HEK293T (cell line): ENCODE data around the gene CCL3.

ENCODE experiments used
- CTCF ChIA-PET: fragments of 350-600 bp; formaldehyde crosslinking; extraction: SDS; loops from one replicate; lab custom pipeline; 2021; ENCODE audit warnings: antibody characterized with exemption, inconsistent platforms; lab: Yijun Ruan, JAX
- POLR2A ChIA-PET: fragments of 350-600 bp; formaldehyde crosslinking; extraction: SDS; loops from one replicate; lab custom pipeline; 2020; ENCODE audit warnings: antibody characterized with exemption, inconsistent platforms; lab: Yijun Ruan, JAX
- DNase-seq: peaks from one replicate; pipeline ENCODE4 v3.0.0; 2012; ENCODE audit warnings: mixed read lengths; ENCODE audit errors: extremely low spot score
- ARNT ChIP-seq: fragments of 450-650 bp; IDR thresholded peaks from 2 replicates; pipeline ENCODE4 v1.6.1; 2017; ENCODE audit warnings: mild to moderate bottlenecking
- BHLHE40 ChIP-seq: fragments of 450-650 bp; IDR thresholded peaks from 2 replicates; pipeline ENCODE4 v1.6.1; 2016; ENCODE audit warnings: mild to moderate bottlenecking, moderate library complexity, borderline replicate concordance
- CTBP1 ChIP-seq: fragments of 450-650 bp; IDR thresholded peaks from 2 replicates; pipeline ENCODE4 v1.6.1; 2016; ENCODE audit warnings: borderline replicate concordance
- ELF4 ChIP-seq: fragments of 450-650 bp; IDR thresholded peaks from 2 replicates; pipeline ENCODE4 v1.6.1; 2017; ENCODE audit warnings: antibody characterized with exemption
- FOXA1 ChIP-seq: fragments of 450-650 bp; IDR thresholded peaks from 2 replicates; pipeline ENCODE4 v1.6.1; 2016; ENCODE audit warnings: mild to moderate bottlenecking
- FOXK2 ChIP-seq: fragments of 450-650 bp; IDR thresholded peaks from 2 replicates; pipeline ENCODE4 v1.6.1; 2016; ENCODE audit warnings: mild to moderate bottlenecking
- FOXM1 ChIP-seq: fragments of 450-650 bp; IDR thresholded peaks from 2 replicates; pipeline ENCODE4 v1.6.1; 2017; ENCODE audit warnings: mild to moderate bottlenecking, borderline replicate concordance
- HDGF ChIP-seq: fragments of 450-650 bp; IDR thresholded peaks from 2 replicates; pipeline ENCODE4 v1.6.1; 2017; ENCODE audit warnings: antibody characterized with exemption, borderline replicate concordance
- L3MBTL2 ChIP-seq: fragments of 450-650 bp; conservative IDR thresholded peaks from 2 replicates; pipeline ENCODE4 v1.6.1; 2016; ENCODE audit warnings: mild to moderate bottlenecking
- LEF1 ChIP-seq: fragments of 450-650 bp; IDR thresholded peaks from 2 replicates; pipeline ENCODE4 v1.6.1; 2017; ENCODE audit warnings: mild to moderate bottlenecking, borderline replicate concordance
- NFRKB ChIP-seq: fragments of 450-650 bp; IDR thresholded peaks from 2 replicates; pipeline ENCODE4 v1.6.1; 2016; ENCODE audit warnings: mild to moderate bottlenecking, moderate library complexity
- SP1 ChIP-seq: fragments of 450-650 bp; IDR thresholded peaks from 2 replicates; pipeline ENCODE4 v1.6.1; 2017
- SUZ12 ChIP-seq: fragments of 450-650 bp; IDR thresholded peaks from 2 replicates; pipeline ENCODE4 v1.6.1; 2016; ENCODE audit warnings: mild to moderate bottlenecking
- TARDBP ChIP-seq: fragments of 450-650 bp; IDR thresholded peaks from 2 replicates; pipeline ENCODE4 v1.6.1; 2016
- ZNF384 ChIP-seq: fragments of 450-650 bp; IDR thresholded peaks from 2 replicates; pipeline ENCODE4 v1.6.1; 2016
- TF ChIP-seq, protein P1 (sequence below): fragments of 450-650 bp; IDR thresholded peaks from 2 replicates; pipeline ENCODE4 v1.6.1; 2016

CCL3 gene

DNA sequence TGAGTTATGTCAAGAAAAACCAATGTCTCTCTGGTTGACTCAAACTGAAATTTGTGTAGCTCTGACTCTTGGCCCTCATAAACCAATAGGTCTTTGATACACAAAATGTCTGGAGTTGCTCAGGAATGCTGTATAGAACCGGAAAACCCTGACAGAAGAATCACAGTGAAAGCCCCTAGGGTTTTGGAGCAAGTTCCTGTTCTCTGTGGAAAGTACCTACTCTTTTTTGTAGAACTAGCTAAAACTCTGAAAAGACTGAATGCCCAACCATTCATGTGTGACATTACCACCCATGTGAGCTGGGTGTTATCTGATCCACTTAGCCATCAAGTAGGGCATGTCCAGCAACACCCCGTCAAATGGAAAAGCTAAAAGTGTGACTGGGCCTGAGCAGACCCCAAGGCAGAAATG, 42.5 kb upstream of the CCL3 start:
- ChIA-PET CTCF (interaction anchor here (0.7 to 3.1 kb wide), 4 partner anchors 14 to 157 kb away, joined by 3 to 25 read pairs (median 6); no protein-coding TSS in a partner anchor), POLR2A (interaction anchor here (1.3 kb wide), 1 partner anchor 354 kb away, joined by 4 read pairs; the partner anchor contains the start of gene ZNHIT3)
- no peak for DNase-seq
- no peak for TF ChIP-seq FOXM1
- no peak for TF ChIP-seq NFRKB
- no peak for TF ChIP-seq TARDBP
- no peak for TF ChIP-seq LEF1
- TF ChIP-seq ARNT = no peak
- no peak for TF ChIP-seq FOXK2
- TF ChIP-seq, protein P1, sequence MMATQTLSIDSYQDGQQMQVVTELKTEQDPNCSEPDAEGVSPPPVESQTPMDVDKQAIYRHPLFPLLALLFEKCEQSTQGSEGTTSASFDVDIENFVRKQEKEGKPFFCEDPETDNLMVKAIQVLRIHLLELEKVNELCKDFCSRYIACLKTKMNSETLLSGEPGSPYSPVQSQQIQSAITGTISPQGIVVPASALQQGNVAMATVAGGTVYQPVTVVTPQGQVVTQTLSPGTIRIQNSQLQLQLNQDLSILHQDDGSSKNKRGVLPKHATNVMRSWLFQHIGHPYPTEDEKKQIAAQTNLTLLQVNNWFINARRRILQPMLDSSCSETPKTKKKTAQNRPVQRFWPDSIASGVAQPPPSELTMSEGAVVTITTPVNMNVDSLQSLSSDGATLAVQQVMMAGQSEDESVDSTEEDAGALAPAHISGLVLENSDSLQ = no peak
- no peak for TF ChIP-seq L3MBTL2
- TF ChIP-seq SUZ12 = no peak
- no peak for TF ChIP-seq FOXA1
- no peak for TF ChIP-seq ZNF384
- no peak for TF ChIP-seq BHLHE40
- no peak for TF ChIP-seq CTBP1
- TF ChIP-seq ELF4 = no peak
- no peak for TF ChIP-seq SP1
- no peak for TF ChIP-seq HDGF

DNA sequence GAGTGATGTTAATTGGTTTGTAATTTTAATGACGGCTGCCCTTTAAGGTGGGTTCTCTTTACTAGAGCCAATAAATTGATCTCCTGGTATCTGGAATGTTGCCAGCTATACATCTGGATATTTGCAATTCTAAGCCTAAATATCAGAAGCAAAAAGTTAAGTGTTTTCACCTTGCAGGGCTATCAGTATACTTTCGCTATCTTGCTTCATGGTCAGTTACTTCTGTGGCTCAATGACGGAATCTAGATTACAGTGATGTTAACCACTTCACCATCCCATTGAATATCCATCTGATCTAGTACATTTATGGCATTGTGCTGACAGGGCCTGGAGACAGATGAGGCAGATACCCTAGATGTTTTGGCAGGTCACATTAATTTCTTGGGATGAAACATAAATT, 42.0 kb upstream of the CCL3 start:
- TF ChIP-seq SUZ12 = no peak
- TF ChIP-seq FOXA1 = no peak
- TF ChIP-seq SP1 = no peak
- no peak for TF ChIP-seq BHLHE40
- no peak for TF ChIP-seq LEF1
- TF ChIP-seq ARNT = no peak
- TF ChIP-seq HDGF = no peak
- TF ChIP-seq CTBP1 = no peak
- TF ChIP-seq ELF4 = no peak
- TF ChIP-seq L3MBTL2 = no peak
- TF ChIP-seq FOXK2 = no peak
- TF ChIP-seq ZNF384 = no peak
- no peak for TF ChIP-seq FOXM1
- TF ChIP-seq TARDBP = no peak
- no peak for TF ChIP-seq NFRKB
- TF ChIP-seq, protein P1 = no peak
- no peak for DNase-seq
- CTCF ChIA-PET = interaction anchor here (0.7 to 3.1 kb wide), 3 partner anchors 14 to 59 kb away, joined by 3 to 25 read pairs (median 4); no protein-coding TSS in a partner anchor
- POLR2A ChIA-PET = no interaction called here

DNA sequence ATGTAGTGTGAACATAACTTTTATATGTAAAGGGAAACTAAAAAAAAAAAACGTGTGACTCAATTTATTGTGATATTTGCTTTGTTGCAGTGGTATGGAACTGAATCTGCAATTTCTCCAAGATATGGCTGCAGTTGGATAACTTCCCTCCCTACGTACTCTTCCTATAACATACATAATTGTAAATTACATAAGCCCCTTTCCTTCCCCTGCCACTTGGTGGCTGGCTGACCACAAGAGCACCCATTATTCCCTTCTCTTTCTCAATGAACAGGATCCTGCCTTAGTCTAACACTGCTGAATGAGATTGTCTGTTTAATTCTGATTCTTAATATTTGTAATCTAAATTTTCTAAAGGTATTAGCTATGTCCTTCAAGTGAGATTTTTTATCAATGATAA, 41.5 kb upstream of the CCL3 start:
- POLR2A ChIA-PET = no interaction called here
- CTCF ChIA-PET = interaction anchor here (0.7 to 3.1 kb wide), 3 partner anchors 13 to 59 kb away, joined by 3 to 25 read pairs (median 4); no protein-coding TSS in a partner anchor
- no peak for TF ChIP-seq BHLHE40
- no peak for TF ChIP-seq LEF1
- DNase-seq = no peak

DNA sequence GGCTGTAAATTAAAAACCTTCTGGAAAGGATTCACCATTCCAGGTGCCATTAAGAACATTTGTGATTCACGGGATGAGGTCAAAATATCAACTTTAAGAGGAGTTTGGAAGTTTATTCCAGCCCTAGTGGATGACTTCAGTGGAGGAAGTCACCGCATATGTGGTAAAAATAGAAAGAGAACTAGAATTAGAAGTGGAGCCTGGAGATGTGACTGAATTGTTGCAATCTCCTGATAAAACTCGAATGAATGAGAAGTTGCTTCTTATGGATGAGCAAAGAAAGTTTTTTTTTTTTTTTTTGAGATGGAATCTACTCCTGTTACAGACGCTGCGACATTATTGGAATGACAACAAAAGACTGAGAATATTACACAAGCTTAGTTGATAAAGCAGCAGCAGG, 40.4 kb upstream of the CCL3 start:
- CTCF ChIA-PET = interaction anchor here (2.8 kb wide), 1 partner anchor 19 kb away, joined by 16 read pairs; no protein-coding TSS in a partner anchor
- DNase-seq = no peak
- POLR2A ChIA-PET = no interaction called here
- TF ChIP-seq TARDBP = no peak
- no peak for TF ChIP-seq FOXM1
- TF ChIP-seq ZNF384 = no peak
- TF ChIP-seq CTBP1 = no peak
- TF ChIP-seq, protein P1 = no peak
- TF ChIP-seq ARNT = no peak
- TF ChIP-seq ELF4 = no peak
- no peak for TF ChIP-seq NFRKB
- no peak for TF ChIP-seq HDGF
- TF ChIP-seq FOXA1 = no peak
- TF ChIP-seq LEF1 = no peak
- no peak for TF ChIP-seq SP1
- TF ChIP-seq SUZ12 = no peak
- TF ChIP-seq FOXK2 = no peak
- TF ChIP-seq L3MBTL2 = no peak
- no peak for TF ChIP-seq BHLHE40

DNA sequence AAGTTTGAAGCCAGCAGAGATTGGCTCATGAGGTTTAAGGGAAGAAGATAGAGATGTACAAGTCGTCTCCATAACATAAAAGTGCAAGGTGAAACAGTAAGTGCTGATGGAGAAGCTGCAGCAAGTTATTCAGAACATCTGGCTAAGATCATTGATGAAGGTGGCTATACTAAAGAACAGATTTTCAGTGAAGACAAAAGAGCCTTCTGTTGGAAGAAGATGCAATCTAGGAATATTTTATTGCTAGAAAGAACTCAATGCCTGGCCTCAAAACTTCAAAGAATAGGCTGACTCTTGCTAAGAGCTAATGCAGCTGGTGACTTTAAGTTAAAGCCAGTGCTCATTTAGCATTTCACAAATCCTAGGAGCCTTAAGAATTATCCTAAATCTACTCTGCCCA, 39.7 kb upstream of the CCL3 start:
- no peak for TF ChIP-seq SUZ12
- no peak for TF ChIP-seq FOXA1
- TF ChIP-seq LEF1 = no peak
- no peak for DNase-seq
- ChIA-PET POLR2A (interaction anchor here (1.8 kb wide), 1 partner anchor 199 kb away, joined by 4 read pairs; the partner anchor contains the start of gene RDM1), CTCF (interaction anchor here (2.8 kb wide), 1 partner anchor 20 kb away, joined by 16 read pairs; no protein-coding TSS in a partner anchor)

DNA sequence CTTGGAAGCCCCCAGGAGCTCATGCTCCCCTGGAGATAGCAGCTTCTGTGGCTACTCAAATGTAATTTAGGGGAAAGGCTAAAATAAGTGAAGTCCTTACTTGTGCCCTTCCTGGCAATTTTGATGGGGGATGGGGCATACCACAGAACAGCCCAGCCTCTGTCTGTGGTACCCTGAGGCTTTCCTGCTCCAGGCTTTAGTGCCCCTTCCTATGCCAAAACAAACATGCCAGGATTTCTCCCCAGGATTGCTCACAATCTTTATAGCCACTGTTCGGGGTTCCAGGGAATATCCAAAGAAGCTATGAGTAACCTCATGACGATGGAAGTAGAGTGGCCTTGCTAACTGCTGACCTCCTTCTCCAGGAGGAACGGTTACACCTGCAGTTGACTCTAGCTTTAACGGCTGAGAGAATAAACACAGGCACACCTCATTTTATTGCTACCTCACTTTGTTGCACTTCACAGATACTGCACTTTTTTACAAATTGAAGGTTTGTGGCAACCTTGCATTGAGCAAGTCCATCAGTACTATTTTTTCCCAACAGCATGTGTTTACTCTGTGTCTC, 38.6 kb upstream of the CCL3 start:
- DNase-seq = no peak
- POLR2A ChIA-PET = interaction anchor here (1.8 kb wide), 1 partner anchor 197 kb away, joined by 4 read pairs; the partner anchor contains the start of gene RDM1
- CTCF ChIA-PET = interaction anchor here (0.9 to 2.8 kb wide), 2 partner anchors 10 to 21 kb away, joined by 3 to 16 read pairs; no protein-coding TSS in a partner anchor
- TF ChIP-seq NFRKB = no peak
- no peak for TF ChIP-seq TARDBP
- no peak for TF ChIP-seq FOXK2
- TF ChIP-seq L3MBTL2 = no peak
- TF ChIP-seq, protein P1 = no peak
- no peak for TF ChIP-seq ELF4
- TF ChIP-seq CTBP1 = no peak
- TF ChIP-seq FOXA1 = no peak
- no peak for TF ChIP-seq HDGF
- TF ChIP-seq SUZ12 = no peak
- TF ChIP-seq ARNT = no peak
- TF ChIP-seq SP1 = no peak
- TF ChIP-seq ZNF384 = no peak
- TF ChIP-seq LEF1 = no peak
- TF ChIP-seq FOXM1 = no peak
- no peak for TF ChIP-seq BHLHE40
